ENCODE data around the gene COX10.

Gene COX10

DNA sequence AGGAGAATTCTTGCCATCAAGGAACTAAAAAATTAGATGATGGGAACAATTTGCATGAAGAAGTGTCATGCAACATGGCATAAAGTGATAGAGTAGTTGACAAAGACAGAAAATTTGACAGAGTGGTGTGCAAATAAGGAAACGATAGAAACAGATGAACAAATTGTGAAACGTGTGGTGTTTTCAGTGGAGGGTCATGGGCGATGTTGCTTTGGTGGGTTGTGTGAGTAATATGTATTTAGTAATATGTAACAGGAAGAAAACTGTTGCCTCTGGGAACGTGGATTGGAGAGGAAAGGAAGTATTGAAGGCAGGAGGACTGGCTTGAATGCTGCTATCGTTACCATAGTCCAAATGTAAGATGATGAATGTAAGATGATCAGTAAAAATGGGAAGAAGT, 3.6 kb downstream of the COX10 start:
- no peak for DNase-seq

DNA sequence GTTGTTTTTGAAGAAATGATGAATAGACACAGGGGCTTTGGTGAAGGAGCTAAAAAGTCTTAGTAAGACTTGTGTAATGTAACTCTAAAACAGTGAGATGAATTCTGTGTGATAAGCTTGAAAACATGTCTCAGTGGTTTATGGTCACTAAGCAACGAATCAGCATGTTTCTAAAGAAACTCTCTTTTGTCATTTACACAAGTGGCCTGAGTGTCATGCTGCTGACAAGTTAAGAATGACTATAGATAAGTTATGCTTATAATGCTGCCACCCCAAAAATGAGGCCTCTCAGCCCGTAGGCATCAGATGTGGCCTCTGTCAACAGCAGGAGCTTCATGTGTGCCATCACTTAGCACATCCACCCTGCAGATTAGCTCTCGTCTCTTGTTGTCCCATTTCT, 8.7 kb downstream of the COX10 start:
- peak; percentile 83 for DNase-seq

DNA sequence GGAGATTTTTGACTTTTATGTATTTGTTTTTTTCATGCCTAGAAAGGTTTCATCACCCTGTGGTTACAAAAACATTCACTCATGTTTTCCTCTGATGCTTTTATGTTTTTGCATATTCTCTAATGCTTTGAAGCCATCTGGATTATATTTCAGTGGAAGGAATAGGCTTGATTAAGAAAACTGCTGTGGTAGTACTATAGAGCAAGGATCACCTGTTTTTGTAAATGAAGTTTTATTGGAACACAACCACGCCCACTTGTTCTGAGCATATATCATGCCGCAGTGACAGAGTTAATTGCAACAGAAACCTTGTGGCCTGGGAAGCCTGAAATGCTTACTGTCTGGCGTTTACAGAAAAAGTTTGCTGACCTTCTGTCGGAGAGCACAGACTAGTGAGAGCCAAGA, 11.5 kb downstream of the COX10 start:
- DNase-seq = no peak

DNA sequence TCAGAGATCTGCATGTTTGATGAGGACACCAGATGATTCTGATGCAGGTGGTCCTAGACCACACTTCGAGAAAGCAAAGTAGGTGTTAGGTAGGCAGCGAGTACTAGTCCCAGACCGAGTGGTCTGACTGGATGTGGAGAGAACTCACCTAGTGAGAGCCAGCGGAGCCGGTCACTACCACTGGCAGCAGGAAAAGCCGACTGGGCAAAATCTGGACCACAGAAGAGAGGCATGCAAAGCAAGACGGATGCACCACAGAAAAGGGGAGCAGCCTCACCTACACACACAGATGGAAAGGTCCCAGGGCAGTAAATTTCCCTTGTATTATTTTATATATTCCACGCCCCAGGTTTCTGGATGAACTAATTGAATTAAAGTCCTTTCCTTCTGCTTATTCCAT, 13.5 kb downstream of the COX10 start:
- no peak for DNase-seq

DNA sequence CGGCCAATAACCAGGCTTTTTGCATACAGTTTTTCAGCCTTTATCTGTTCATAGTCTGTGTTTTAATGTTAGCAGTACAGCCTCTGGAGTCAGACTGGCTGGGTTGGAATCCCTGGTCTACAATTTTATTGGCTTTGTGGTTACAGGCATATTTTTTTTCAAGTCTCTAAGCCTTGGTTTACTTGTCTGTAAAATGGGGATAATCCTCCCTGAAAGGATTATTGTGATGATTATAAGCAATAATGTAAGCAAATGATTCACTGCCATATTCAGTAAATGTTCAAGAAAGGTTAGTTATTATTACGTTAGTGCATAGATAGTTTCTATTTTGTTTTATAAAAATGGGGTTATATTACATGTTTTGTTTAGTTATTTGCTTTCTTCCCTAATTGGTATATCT, 15.7 kb downstream of the COX10 start:
- no peak for DNase-seq

DNA sequence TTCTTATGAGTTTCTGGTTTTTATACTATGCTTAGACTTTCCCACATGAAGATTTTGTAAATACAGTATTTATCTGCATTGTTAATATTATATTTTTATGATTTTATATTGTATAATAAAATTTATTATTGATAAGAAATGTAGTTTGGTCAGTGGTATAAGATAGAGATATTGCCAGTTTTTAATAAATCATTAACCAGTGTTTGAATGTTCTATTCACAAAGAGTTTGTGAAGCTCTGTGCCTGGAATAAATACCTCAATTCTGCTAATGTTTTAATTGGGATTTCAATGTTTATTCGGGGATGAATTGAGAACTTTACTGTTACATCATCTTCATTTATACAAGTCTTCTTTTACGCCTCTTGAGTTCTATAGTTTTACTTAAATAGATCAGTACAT, 16.9 kb downstream of the COX10 start:
- DNase-seq = no peak

DNA sequence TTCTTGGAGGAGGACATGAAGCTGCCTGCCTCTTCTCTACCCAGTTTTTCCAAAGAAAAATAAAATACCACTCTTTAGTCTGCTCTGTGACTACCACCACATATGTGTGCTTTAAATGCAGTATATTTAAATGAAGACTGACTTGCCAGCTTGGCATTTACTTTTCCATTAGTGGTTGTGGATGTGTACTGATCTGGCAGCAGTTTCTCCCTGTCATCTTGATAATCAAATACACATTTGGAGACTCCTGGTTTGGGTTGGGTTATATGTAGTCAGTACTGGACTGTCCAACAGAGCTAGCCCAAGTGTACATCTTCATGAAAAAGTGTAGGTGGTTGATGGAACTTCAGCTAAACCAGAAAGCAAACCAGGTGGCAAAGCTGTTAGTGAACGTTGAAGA, 19.9 kb downstream of the COX10 start:
- DNase-seq = no peak

DNA sequence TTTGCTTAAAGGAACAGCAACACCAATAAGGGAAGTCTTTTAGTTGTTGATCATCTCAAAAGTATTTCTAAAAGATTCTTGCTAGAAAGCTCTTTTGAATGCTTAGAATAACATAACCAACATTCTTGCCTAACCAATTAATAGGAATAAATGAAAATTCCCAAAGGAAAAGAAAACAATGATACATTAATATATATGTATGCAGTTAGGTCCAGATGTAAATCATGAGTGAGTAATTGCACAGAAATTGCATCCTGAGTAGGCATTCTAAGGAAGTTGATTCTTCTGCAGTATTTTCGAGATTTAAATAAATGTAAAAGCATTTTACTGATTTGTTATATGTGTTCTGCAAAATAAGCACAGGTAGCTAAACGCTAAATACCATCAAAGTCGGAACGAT, 22.1 kb downstream of the COX10 start:
- DNase-seq = no peak

DNA sequence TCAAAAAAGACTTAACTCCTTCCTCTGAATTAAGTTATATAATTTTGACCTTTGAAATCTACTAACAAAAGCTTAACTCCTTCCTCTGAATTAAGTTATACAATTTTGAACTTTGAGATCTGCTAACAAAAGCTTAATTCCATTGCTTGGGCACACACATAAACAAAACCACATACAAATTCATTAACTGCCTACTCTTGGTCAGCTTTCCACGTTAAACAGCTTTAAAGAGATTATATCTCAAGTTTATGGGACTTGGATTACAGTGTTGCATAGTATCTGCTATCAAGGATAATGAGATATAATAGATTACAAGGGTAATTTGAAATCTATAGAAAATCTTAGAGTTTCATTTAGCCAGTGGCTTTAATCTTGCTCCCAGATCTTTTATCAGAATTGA, 23.5 kb downstream of the COX10 start:
- no peak for DNase-seq

DNA sequence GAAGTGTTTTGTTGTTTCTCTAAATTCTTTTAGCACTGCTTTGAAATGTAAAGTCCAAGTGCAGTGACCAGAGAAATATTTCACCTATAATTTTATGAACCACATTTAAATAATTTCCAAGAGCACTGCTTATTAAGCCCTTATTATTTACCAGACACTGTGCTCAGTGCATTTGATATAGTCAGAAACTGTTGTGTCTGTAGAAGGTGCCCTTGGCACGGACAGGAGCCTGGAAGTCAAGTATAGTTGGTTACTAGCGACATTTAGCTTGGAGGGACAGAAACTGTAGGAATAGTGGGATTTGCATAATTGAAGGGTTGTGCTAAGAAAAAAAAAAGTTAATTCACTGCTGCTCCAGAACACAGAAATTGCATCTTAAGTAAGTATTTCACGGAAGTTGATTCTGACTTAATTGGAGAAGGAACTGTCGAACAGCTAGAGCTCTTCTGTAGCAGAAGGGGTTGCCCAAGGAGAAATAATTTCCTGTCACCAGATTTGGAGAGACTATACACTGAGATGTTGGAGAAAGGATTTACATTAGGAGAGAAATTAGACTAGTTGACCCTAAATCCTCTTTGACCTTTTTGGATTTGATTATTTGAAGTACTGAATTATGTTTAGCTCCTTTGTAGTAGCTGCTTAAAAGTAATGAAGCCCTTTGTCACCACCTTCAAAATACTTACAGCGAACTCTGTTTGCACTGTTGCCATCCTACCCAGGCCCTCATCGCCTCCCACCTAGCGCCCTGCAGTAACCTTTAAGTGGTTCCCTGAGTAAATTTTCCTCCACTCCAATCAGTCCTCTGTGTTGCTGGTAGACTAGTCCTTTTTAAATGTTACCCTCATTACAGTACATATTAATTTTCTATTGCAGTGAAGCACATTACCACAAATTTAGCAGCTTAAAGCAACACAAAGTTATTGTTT, 25.6 kb downstream of the COX10 start:
- no peak for DNase-seq

DNA sequence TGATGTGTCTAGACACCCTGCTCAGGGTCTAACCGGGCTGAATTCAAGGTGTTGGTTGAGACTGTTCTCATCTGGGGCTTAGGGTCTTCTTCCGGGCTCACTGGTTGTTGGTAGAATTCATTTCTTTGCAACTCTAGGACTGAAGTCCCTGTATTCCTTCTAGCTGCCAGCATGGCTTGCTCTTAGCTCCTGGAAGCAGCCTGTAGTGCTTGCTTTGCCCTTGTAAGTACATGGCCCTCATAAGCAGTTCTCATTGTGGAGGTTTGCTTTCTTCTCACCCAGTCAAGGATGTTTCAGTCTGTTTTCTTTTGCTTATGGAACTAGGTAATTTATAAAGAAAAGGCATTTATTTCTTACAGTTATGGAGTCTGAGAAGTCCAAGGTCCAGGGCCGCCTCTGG, 26.3 kb downstream of the COX10 start:
- DNase-seq = no peak

DNA sequence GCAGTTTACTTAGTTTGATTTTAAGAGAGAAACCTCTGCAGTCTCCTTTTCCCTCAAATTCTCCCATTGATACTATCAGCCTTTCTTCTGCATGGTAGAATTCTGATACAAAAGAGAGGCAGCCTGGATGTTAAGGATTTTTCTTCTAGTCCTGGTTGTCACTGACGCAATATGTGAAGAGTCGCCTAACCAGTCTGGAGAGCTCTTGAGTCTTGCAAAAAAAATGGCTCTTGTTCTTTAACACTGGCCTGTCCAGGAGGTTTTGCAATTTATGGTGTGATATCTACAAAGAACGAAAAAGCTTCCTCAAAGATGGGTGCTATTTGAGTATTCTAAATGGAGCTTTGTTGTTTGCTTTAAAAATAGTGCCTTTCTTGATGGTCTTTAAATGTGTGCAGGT, 28.9 kb downstream of the COX10 start:
- no peak for DNase-seq

DNA sequence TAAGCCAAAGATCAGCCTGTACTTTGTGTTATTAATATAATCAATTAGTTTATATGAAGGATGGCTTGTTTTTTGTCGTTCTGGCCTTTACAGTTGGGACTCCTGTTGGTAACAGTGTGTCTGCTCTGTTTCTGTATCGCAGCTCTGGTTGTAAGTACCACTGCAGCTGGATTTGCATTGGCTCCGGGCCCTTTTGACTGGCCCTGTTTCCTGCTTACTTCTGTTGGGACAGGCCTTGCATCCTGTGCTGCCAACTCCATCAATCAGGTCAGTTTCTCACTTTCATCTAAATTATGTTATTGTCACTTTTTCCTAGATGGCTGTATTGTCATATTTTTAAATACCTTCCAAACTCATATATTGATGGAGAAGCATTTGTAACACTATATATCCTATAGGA, 32.7 kb downstream of the COX10 start:
- DNase-seq = no peak

DNA sequence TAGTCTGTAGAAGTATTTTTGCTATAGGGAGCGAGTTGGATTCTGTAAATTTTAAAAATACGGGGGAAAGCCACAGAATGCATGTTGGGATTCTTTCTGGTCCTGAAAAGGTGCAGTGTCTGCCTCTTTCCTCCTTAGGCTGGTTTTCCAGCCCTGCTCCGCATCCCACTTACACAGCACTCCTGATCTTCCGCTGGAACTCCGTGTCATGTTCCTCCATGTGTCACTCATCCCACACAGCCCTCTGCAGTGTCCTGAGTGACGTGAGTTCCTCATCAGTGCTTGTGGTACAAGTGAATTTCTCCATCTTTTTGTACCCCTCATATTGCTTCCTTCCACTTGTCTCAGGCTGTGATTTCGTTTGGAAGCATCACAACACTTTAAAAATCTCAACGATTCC, 34.5 kb downstream of the COX10 start:
- DNase-seq = no peak

DNA sequence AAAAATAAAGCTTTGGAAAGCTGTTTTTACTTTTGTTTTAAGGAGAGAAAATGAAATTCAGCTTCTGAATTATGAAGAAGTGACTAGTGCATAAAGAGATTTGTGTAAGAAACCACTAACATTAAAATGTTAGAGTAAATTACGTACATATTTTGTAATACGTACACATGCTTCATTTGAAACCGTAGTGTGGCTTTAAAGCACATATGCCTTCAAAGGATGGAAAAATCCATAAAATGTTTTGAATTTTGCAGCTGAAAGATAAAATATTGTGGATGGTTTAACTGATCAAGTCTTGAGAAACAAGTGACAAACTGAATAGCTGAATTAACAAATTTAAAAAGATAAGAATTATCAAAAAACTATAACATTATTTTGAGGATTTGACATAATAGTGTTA, 35.4 kb downstream of the COX10 start:
- DNase-seq = no peak

DNA sequence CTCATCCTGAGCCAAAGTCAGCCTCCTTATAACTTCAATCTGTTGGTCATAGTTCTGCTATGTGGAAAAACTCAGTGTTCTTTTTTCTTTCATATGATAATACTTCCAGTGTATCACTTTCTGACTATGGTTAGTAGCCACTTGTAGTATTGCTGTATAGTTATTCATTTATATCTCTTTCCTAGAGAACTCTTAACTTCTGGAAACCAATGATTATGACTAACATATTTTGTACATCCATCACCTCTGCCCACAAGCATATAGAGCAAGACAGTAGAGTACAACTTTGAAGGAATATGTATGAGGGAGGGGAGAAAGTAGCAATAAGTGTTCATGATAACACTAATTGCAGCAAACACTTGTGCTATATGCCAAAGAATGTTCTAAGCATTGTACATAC, 38.6 kb downstream of the COX10 start:
- no peak for DNase-seq

DNA sequence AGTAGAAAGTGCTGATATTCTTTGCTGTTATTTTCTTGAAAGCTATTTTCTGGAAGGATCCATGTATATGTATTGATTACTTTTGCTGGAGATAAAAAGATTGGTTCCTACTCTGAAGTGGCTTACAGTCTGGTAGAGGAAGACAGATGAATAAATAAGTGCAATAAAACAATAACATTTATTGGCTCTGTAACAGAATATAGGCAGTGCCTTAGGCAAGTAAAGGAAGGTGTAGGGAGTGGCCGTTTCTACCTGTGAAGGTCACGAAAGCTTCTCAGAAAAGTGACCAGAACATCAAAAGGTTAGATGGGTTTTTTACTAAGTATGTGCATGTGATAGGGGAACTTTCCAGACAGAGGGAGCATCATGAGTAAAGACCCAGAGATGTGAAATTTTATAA, 43.1 kb downstream of the COX10 start:
- DNase-seq = no peak

DNA sequence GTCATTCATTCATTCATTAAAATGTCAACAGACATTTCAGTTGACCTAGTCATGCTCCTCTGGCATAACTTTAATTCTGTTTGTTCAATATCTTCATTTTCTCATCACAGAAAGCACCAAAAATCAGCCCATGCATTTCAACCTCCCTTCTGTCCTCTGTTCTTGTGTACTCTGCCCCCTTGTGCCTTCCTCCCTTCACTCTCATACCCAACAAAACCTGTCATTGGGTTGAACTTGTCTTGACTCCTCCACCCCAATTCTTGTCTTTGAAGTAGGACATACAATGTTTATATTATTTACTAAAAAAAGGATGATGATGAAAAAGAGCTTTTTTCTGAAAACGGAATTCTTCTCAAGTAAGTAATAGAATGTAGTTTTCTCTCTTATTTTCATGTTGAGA, 43.8 kb downstream of the COX10 start:
- DNase-seq = no peak

DNA sequence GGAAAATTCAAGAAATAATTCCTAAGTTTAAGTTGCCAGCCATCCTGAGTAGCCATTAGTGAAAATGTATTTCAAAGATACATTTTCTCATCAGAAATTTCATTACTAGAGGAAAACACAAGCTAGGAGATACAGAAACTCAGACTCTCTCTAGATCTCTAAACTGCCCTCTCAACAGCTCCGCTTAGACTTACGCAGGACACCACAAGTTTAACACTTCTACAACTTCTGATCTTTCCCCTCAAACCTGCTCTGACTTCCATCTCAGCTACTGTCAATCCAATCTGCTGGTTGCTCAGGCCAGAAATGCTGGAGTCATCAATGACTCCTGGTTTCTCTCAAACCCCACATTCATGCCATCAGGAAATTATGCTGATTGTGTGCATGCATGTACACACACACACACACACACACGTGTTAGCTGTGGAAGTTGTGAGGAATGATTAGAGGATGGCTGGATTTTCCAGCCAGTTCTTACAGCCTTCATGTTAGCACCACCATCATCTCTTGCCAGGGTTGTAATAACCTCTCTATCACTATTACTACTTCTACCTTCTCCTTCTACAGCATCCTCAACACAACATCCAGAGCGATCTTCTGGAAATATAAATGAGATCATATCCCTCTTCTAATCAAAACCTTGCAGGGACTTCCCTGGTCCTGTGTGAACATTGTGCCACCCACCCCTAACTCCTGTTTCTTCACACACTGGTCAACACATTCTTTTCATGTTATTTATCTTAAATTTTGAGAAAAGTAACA, 47.1 kb downstream of the COX10 start:
- DNase-seq = no peak

DNA sequence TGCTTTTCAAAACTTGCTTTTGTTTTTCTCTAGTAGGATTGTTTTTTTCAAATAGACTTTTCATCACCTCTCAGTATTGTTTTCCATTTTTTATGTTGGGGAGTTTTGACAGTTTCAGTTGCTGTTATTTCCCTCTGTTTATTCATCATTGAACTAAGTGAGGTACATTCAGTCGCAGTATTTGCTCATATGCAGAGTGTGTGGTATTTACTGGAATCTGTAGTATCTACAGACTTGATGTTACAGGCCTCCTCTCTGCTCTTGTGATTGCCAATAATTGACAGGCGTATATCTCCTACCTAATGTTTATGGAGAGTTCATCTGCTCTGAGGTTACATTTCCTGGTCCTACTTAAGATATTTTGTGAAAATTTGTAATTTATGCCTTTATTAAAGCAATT, 49.6 kb downstream of the COX10 start:
- no peak for DNase-seq

DNA sequence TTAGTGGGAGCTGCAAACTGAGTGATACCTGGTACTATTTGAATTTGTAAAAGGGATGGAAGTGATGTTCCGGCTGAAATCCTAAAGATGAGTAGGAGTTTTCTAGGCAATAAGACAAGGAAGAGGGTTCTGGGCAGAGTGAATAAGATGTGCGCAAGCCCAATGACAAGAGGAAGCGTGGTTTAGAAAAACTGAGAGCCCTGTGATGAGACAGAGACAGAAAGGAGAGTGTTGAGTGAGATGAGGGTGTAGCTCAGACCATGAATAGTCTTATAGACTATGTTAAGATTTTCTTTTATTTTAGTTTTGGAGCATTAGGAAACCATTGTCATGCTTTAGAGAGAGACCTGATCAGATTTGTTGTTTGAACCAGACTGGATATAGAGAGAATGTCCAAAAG, 50.2 kb downstream of the COX10 start:
- DNase-seq = no peak

DNA sequence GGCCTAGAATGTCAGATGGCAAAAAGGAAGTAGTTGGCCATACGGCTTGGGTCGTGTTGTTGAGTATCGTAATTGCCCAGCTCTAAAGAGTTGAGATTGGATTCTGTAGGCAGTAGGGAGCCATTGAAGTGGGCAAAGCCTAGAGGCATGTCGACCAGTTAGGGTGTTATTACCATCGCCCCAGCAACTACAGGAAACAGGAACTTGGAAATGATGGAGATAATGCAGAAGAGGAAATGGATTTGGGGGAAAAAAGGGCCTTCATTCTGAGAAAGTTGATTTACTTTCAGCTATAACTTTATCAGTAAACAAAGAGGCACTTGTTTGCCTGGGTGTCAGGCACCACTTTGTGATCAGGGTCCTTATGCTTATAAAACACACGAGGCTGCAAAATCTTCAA, 52.6 kb downstream of the COX10 start:
- peak; percentile 53 for DNase-seq

DNA sequence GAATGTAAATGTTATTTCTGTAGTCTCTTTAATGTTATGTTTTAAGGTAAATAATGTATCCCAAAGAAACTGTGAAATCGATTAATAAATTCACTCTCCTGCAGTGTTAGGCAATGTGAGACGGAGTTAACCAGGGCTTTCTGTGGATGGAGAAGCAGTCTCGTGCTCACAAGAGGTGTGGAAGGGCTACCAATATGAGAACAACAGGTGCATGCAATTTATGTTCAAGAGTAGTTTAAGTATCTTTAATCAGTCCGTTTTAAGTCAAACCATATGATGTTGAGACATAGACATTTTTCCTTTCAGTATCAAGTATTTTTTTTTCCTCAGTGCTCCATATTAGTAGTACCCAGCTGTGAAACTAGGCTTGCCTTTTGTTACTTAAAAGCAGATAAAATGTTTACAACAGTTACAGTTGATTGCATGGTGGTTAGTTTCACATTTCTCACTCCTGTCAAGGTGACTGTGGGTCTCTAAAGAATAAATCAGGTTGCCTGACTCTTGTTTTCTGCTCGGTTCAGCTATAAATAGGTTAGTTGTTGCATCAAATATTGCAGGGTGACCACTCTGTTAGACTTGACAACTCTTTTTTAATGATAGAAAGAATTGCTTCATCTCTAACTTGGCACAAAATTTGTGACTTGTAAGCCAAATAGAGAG, 54.4 kb downstream of the COX10 start:
- no peak for DNase-seq

DNA sequence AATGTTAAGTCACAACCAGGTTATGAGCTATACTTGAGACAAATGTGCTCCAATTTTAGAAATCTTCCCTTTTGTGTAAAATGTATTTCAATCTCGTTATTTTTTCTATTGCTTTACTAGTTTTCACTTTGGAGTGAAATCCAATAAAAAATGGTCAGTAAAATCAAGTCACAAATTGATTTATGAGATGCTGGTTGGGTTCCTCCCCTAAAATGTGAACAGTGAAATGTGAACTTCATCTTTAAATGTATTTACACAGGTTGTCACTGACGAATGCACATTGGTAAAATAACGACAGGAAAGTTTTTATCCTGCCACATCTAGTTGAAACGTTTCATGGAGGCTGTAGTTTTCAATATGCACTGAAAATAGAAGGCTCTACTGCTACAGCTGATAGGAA, 55.5 kb downstream of the COX10 start:
- no peak for DNase-seq
